K562 (cell line): Measurements from ENCODE around the gene ANTXRL. TPM values are rescaled to one million over a fixed set of nuclear protein-coding genes. Genes with fewer than 3 reads are reported as not detected.
"Not testable (repeated sequence)": the region's sequence is repeated elsewhere in the genome, so short reads cannot be mapped to it uniquely, and the experiment has no call there.

Experiments used
- ATAC-seq: fragments of 200-7000 bp; cut with Tn5 transposase; 3 replicates; pipeline ENCODE4 v1.9.1; 2020; ENCODE audit warnings: moderate library complexity
- BruUV-seq: library from RNA; stranded (reverse); fragments of 400-500 nt; replicated peaks from 2 replicates; lab custom pipeline; 2021; lab: Mats Ljungman, UMichigan
- CTCF ChIA-PET: fragments of 300-600 bp; formaldehyde crosslinking; extraction: SDS; loops from one replicate; lab custom pipeline; 2021; ENCODE audit warnings: low intra/inter-chr PET ratio; lab: Yijun Ruan, JAX
- POLR2A ChIA-PET: fragments of 300-600, 350-650 bp; sonication (Branson Sonifier 250); formaldehyde crosslinking; extraction: SDS; loops from one replicate; lab custom pipeline; 2021; ENCODE audit warnings: antibody characterized with exemption, inconsistent platforms; lab: Yijun Ruan, JAX
- DNase-seq, 4 experiments: peaks; one replicate each; pipeline versions ENCODE4 v3.0.0 to v3.0.0-alpha.2; 2011 to 2018; ENCODE audit warnings: low spot score in 3 of 4, mixed read lengths in 3 of 4; ENCODE audit errors: extremely low read depth in 1 of 4
- FAIRE-seq: peaks from 2 replicates; lab custom pipeline; 2011; peaks lifted over from hg19 to GRCh38; lab: Jason Lieb, UNC
- H2AFZ ChIP-seq: 2 replicates; pipeline ENCODE4 v1.6.0; 2011; ENCODE audit warnings: low read depth, low read length, control low read depth, inconsistent platforms
- H3K27ac ChIP-seq: fragments of 200-600 bp; 3 replicates; pipeline ENCODE4 v1.8.0; 2011; ENCODE audit warnings: low read depth, mild to moderate bottlenecking, control low read depth, inconsistent platforms, low read length, moderate library complexity, mixed read lengths; ENCODE audit errors: extremely low read depth
- H3K27me3 ChIP-seq, 2 experiments: fragments of 300-600 bp in 1 of 2; 2 replicates in 1 of 2; 3 replicates in 1 of 2; pipeline versions ENCODE4 v1.6.0 to v1.8.0; 2011; ENCODE audit warnings: inconsistent platforms in 2 of 2, low read length in 2 of 2, mild to moderate bottlenecking in 1 of 2, mixed read lengths in 1 of 2, moderate library complexity in 1 of 2; ENCODE audit not compliant: control insufficient read depth in 2 of 2, insufficient read depth in 2 of 2
- H3K36me3 ChIP-seq: fragments of 300-600 bp; 3 replicates; pipeline ENCODE4 v1.8.0; 2011; ENCODE audit warnings: mild to moderate bottlenecking, low read length, inconsistent platforms; ENCODE audit not compliant: control insufficient read depth, insufficient read depth
- H3K4me1 ChIP-seq, 2 experiments: fragments of 200-600 bp in 1 of 2; replicated peaks in 1 of 2; 2 replicates in 1 of 2; 3 replicates in 1 of 2; pipeline versions ENCODE4 v1.5.1 to v1.8.0; 2011; ENCODE audit warnings: inconsistent platforms in 2 of 2, low read length in 2 of 2, mild to moderate bottlenecking in 1 of 2, mixed read lengths in 1 of 2, moderate library complexity in 1 of 2; ENCODE audit not compliant: control insufficient read depth in 2 of 2, insufficient read depth in 2 of 2
- H3K4me2 ChIP-seq: 2 replicates; pipeline ENCODE4 v1.6.1; 2011; ENCODE audit warnings: low read length, control low read depth, inconsistent platforms, mixed read lengths; ENCODE audit not compliant: insufficient read depth
- H3K4me3 ChIP-seq: fragments of 200-600 bp; sonication (generic), shearing (Covaris generic); 2 replicates; pipeline ENCODE4 v1.5.1; 2016; ENCODE audit warnings: control low read depth, inconsistent platforms
- H3K79me2 ChIP-seq: fragments of 200-600 bp; 3 replicates; pipeline ENCODE4 v1.8.0; 2011; ENCODE audit warnings: low read length, inconsistent platforms; ENCODE audit not compliant: control insufficient read depth, insufficient read depth
- H3K9ac ChIP-seq, 2 experiments: 2 replicates each; pipeline versions ENCODE4 v1.6.0 to v1.6.1; 2011; ENCODE audit warnings: low read depth in 2 of 2, low read length in 2 of 2, control low read depth in 1 of 2, inconsistent platforms in 1 of 2, mild to moderate bottlenecking in 1 of 2, mixed read lengths in 1 of 2; ENCODE audit not compliant: insufficient read depth in 1 of 2
- H3K9me1 ChIP-seq: one replicate; pipeline ENCODE4 v1.6.0; 2011; ENCODE audit warnings: inconsistent platforms, mild to moderate bottlenecking, low read length, moderate library complexity; ENCODE audit not compliant: control insufficient read depth, insufficient read depth
- H3K9me3 ChIP-seq: replicated peaks from 2 replicates; pipeline ENCODE4 v1.5.1; 2011; ENCODE audit warnings: low read depth, low read length, inconsistent platforms; ENCODE audit not compliant: control insufficient read depth, insufficient read depth
- H4K20me1 ChIP-seq: replicated peaks from 2 replicates; pipeline ENCODE4 v1.6.1; 2011; ENCODE audit warnings: low read length, inconsistent platforms, mixed read lengths; ENCODE audit not compliant: control insufficient read depth, insufficient read depth
- CEBPB ChIP-seq: fragments of 450-650 bp; IDR thresholded peaks from 2 replicates; pipeline ENCODE4 v1.6.1; 2016; ENCODE audit warnings: missing genetic modification characterization, missing compliant biosample characterization
- CXXC5 ChIP-seq: fragments of 250-450 bp; sonication (Bioruptor Pico); IDR thresholded peaks from 2 replicates; pipeline ENCODE4 v1.8.0; 2022; ENCODE audit warnings: inconsistent platforms, mild to moderate bottlenecking, moderate library complexity
- HNRNPLL ChIP-seq: fragments of 200-400 bp; formaldehyde crosslinking; IDR thresholded peaks from 2 replicates; pipeline ENCODE4 v1.6.1; 2017; ENCODE audit warnings: low read length, low read depth, mild to moderate bottlenecking; ENCODE audit not compliant: poor library complexity, severe bottlenecking
- ZBTB7A ChIP-seq: IDR thresholded peaks from 2 replicates; pipeline ENCODE4 v1.6.1; 2011; ENCODE audit warnings: low read depth, mild to moderate bottlenecking, low read length, moderate library complexity, borderline replicate concordance; ENCODE audit not compliant: control insufficient read depth
- WGBS: fragments of 100-300 bp; shearing (Covaris generic); methylation state at CpG from one replicate; pipeline ENCODE4 v1.1.6; 2016; ENCODE audit warnings: low coverage, mixed read lengths; ENCODE audit not compliant: insufficient coverage; ENCODE audit errors: missing lambda C conversion rate; 5-methylcytosine and 5-hydroxymethylcytosine counted together
- in situ Hi-C: fragments of 300-500 bp; cut with MboI; formaldehyde crosslinking; loops from 4 replicates; pipeline ENCODE4 v1.15.0; 2018; ENCODE audit warnings: inconsistent platforms, mixed read lengths
- intact Hi-C: fragments of 100-400 bp; cut with micrococcal nuclease; formaldehyde crosslinking; loops from 2 replicates; pipeline ENCODE4 v1.14.2; 2022
- polyA plus RNA-seq, 8 experiments: library from polyadenylated mRNA; depleted of rRNA in 4 of 8; stranded (reverse) in 5 of 8; unstranded in 3 of 8; fragments of >200 nt; fragmentation: Nextera tagmentation in 2 of 8; fragmentation: Illumina TruSeq in 1 of 8; extraction: Ambion mirVana in 2 of 8; extraction: Trizol in 1 of 8; gene quantifications; 2 replicates each; pipeline versions ENCODE4 v1.2.1 to v1.2.3, GENCODE V29; 2011 to 2014; ENCODE audit warnings: inconsistent platforms in 1 of 8, missing spikeins in 1 of 8
- total RNA-seq, 7 experiments: library from RNA; depleted of rRNA in 6 of 7; stranded (reverse); fragments of >200 nt in 6 of 7; fragmentation: Illumina TruSeq in 2 of 7; extraction: Trizol in 2 of 7; gene quantifications; 2 replicates each; pipeline versions ENCODE4 v1.2.1 to v1.2.3, GENCODE V29; 2011 to 2021; ENCODE audit warnings: low replicate concordance in 1 of 7
- TF ChIP-seq, protein P1 (sequence below): sonication (generic); formaldehyde crosslinking; IDR thresholded peaks from 2 replicates; pipeline ENCODE4 v1.9.0; 2022; ENCODE audit warnings: mild to moderate bottlenecking, missing genetic modification reagents
- TF ChIP-seq, protein P2 (sequence below): fragments of 250-450 bp; sonication (Bioruptor Pico); IDR thresholded peaks from 2 replicates; pipeline ENCODE4 v1.5.0; 2021

Gene ANTXRL
- total and polyA plus RNA-seq, 9 of the 15 experiments (the other 6 are each of a cell fraction or from before 2014, with no cell fraction given) = not detected

GRCh38 chr10:46265566-46266305, 21.1 kb upstream of the ANTXRL start:
- intact Hi-C loops, CTCF ChIA-PET: not testable (repeated sequence)

DNA sequence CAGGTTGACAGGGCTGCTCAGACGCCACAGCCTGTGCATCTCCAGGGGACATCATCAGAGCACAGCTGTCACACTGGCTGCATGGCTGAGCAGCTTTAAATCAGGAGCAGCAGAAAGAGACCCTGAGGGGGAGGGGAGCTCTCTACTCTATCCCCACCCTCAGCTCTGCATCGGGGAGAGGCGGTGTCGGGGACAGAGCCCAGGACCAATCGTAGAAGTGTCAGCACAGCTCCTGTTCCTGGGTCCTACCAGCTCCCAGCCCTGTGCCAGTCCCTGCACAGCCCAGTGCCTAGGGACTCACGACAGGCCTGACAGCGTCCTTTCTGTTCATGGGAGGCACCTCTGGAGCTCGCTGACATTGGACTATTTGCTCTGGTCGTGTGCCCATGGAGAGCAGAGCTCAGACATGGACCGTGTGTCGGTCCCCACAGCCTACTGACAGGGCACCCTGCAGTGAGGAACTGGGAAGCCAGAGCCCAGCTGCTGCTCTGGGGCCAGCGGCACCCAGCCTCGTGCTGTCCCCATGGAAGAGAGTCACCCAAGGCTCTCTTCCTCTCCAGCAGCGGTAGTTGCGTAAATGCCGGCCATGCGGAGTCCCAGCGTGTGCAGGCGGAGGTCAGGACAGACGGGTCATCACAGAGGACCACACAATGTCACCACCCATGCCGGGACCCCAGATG, 20.4 kb upstream of the ANTXRL start:
- WGBS = 2% methylated on average over 21 of the region's 21 CpGs
- TF ChIP-seq HNRNPLL (peak; percentile 93), ZBTB7A (no peak), CEBPB (peak; percentile 63), CXXC5 (no peak)
- TF ChIP-seq, protein P1, sequence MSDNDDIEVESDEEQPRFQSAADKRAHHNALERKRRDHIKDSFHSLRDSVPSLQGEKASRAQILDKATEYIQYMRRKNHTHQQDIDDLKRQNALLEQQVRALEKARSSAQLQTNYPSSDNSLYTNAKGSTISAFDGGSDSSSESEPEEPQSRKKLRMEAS (CRISPR knock-in tag) = no peak
- TF ChIP-seq, protein P2, sequence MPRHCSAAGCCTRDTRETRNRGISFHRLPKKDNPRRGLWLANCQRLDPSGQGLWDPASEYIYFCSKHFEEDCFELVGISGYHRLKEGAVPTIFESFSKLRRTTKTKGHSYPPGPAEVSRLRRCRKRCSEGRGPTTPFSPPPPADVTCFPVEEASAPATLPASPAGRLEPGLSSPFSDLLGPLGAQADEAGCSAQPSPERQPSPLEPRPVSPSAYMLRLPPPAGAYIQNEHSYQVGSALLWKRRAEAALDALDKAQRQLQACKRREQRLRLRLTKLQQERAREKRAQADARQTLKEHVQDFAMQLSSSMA (CRISPR knock-in tag) = no peak
- intact Hi-C loops (no loop called here), in situ Hi-C loops (no loop called here)
- Histone ChIP-seq H2AFZ (no peak overlapping the region; the same call in 1 of the 2 replicates), H3K36me3 (no peaks in the 10 kb centered on the region), H4K20me1 (peaks cover 5% of the 10 kb centered on the region), H3K4me2 (no peak overlapping the region), H3K9me1 (peaks cover 3% of the 10 kb centered on the region), H3K4me1 (peaks cover 3 to 10% of the 10 kb centered on the region in 2 experiments; a peak in 4 of 5 replicates), H3K79me2 (no peaks in the 10 kb centered on the region), H3K9ac (peak overlapping the region in 1 of 2 experiments; percentile 49; a peak in 2 of 4 replicates), H3K4me3 (no peak overlapping the region), H3K9me3 (no peaks in the 10 kb centered on the region), H3K27ac (no peak overlapping the region), H3K27me3 (peaks cover 14 to 27% of the 10 kb centered on the region in 2 experiments)
- no peak for DNase-seq
- peak; percentile 20 for ATAC-seq
- no TSS peak for BruUV-seq
- no peak for FAIRE-seq
- POLR2A ChIA-PET = interaction anchor here (0.6 to 1.1 kb wide), 4 partner anchors 12 to 1657 kb away, joined by 3 read pairs; no protein-coding TSS in a partner anchor
- CTCF ChIA-PET = no interaction called here

More at GRCh38 chr10:46265566-46266305, 21.1 kb upstream of the ANTXRL start:
- 0% methylated on average over 6 of the region's 6 CpGs for WGBS
- in situ Hi-C loops, DNase-seq, H2AFZ ChIP-seq, H3K4me3 ChIP-seq, H4K20me1 ChIP-seq, H3K4me1 ChIP-seq, ATAC-seq, H3K9me1 ChIP-seq, H3K27ac ChIP-seq, H3K9ac ChIP-seq, BruUV-seq, H3K79me2 ChIP-seq, FAIRE-seq, H3K9me3 ChIP-seq, H3K36me3 ChIP-seq, H3K4me2 ChIP-seq: not testable (repeated sequence)
- H3K27me3 ChIP-seq = peaks cover 18 to 27% of the 10 kb centered on the region in 2 experiments
- POLR2A ChIA-PET = interaction anchor here (0.7 to 1.0 kb wide), 3 partner anchors 13 to 90 kb away, joined by 3 read pairs; no protein-coding TSS in a partner anchor
